ENCODE measurements around the gene THOP1. TPM values are rescaled to one million over a fixed set of nuclear protein-coding genes. Genes with fewer than 3 reads are reported as not detected.

THOP1 gene
- polyA plus RNA-seq, 2 of the 4 experiments (the other 2 are of a cell fraction) = 43.5 to 90.5 TPM

DNA sequence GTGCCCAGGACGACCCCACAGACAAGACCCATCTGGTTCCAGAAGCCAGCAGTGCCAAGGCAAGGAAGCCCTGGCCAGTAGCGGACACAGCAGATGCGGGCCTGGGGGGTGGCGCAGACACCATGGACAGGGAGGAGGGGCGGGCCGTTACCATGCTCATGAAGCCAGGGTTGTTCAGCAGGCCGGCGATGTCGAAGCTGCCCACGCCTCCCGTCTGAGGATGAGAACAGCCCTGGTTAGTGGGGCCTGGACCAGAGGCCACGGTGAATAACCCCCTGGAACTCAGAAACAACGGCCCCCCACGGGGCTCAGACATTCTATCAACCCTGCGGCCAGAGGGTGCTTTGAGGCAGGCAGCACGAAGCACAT lies 24.0 kb upstream of the THOP1 start:
- POLR2A ChIA-PET = no interaction called here
- no peak for TF ChIP-seq RAD21 (conservative IDR thresholded peaks at IDR 0.05 in 1 of 2, IDR thresholded peaks at IDR 0.05 in 1 of 2)
- TF ChIP-seq HOXA7 (CRISPR knock-in tag; IDR thresholded peaks at IDR 0.05) = no peak
- no peak for TF ChIP-seq EHMT2 (IDR thresholded peaks at IDR 0.05; ENCODE audit: low read depth)
- no peak for TF ChIP-seq EHF (CRISPR knock-in tag; IDR thresholded peaks at IDR 0.05)
- no peak for TF ChIP-seq CBX8 (IDR thresholded peaks at IDR 0.05)
- no peak for TF ChIP-seq SMC3 (IDR thresholded peaks at IDR 0.05)
- no peak for TF ChIP-seq FOSL2 (IDR thresholded peaks at IDR 0.05)
- no peak for TF ChIP-seq FOSL2 (CRISPR knock-in tag; IDR thresholded peaks at IDR 0.05)
- TF ChIP-seq MAFK (IDR thresholded peaks at IDR 0.05; ENCODE audit: partially characterized antibody) = no peak
- TF ChIP-seq JUNB (IDR thresholded peaks at IDR 0.05) = no peak
- TF ChIP-seq, protein P1, sequence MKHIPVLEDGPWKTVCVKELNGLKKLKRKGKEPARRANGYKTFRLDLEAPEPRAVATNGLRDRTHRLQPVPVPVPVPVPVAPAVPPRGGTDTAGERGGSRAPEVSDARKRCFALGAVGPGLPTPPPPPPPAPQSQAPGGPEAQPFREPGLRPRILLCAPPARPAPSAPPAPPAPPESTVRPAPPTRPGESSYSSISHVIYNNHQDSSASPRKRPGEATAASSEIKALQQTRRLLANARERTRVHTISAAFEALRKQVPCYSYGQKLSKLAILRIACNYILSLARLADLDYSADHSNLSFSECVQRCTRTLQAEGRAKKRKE (CRISPR knock-in tag; IDR thresholded peaks at IDR 0.05; ENCODE audit: low read depth) = no peak
- no peak for TF ChIP-seq POLR2A (IDR thresholded peaks at IDR 0.05; ENCODE audit: low read length)
- no peak for TF ChIP-seq BHLHE40 (IDR thresholded peaks at IDR 0.05; ENCODE audit: low read depth, low read length)
- no peak for TF ChIP-seq NR3C1 (IDR thresholded peaks at IDR 0.05)
- no peak for TF ChIP-seq SREBF2 (IDR thresholded peaks at IDR 0.05)
- no peak for TF ChIP-seq HMGXB4 (CRISPR knock-in tag; IDR thresholded peaks at IDR 0.05; ENCODE audit: borderline replicate concordance)
- TF ChIP-seq RCOR1 (IDR thresholded peaks at IDR 0.05; ENCODE audit: low read depth, low read length) = no peak
- TF ChIP-seq JUN (IDR thresholded peaks at IDR 0.05) = no peak
- 97% methylated on average over 8 of the region's 16 CpGs for WGBS (ENCODE audit: missing lambda C conversion rate)
- Histone ChIP-seq H3K4me2 (no peak overlapping the region), H3K27ac (no peak overlapping the region), H3K4me1 (no peaks in the 10 kb centered on the region), H3K4me3 (no peak overlapping the region), H3K9me3 (no peaks in the 10 kb centered on the region)
- ATAC-seq = no peak
- CTCF ChIA-PET = no interaction called here
- no peak for FAIRE-seq
- DNase-seq (ENCODE audit: low read depth in 1 of 2, low spot score in 1 of 2) = no peak

GRCh38 chr19:2761876-2762782 lies 23.2 kb upstream of the THOP1 start:
- no peaks in the 10 kb centered on the region for H3K4me1 ChIP-seq
- H3K4me2 ChIP-seq = no peak overlapping the region
- ChIA-PET CTCF (no interaction called here), POLR2A (no interaction called here)
- DNase-seq (ENCODE audit: low read depth in 1 of 2, low spot score in 1 of 2) (no peak), ATAC-seq (no peak), FAIRE-seq (no peak)
- WGBS (ENCODE audit: missing lambda C conversion rate) = 88% methylated on average over 20 of the region's 43 CpGs
- H3K9me3 ChIP-seq = no peaks in the 10 kb centered on the region
- no peak for TF ChIP-seq FOSL2 (IDR thresholded peaks at IDR 0.05)
- no peak for TF ChIP-seq FOSL2 (CRISPR knock-in tag; IDR thresholded peaks at IDR 0.05)
- TF ChIP-seq JUNB (IDR thresholded peaks at IDR 0.05) = no peak
- TF ChIP-seq CHD4 (IDR thresholded peaks at IDR 0.05; ENCODE audit: borderline replicate concordance) = no peak
- TF ChIP-seq KDM1A (IDR thresholded peaks at IDR 0.05; ENCODE audit: low read depth) = no peak
- TF ChIP-seq TP53 (CRISPR knock-in tag; IDR thresholded peaks at IDR 0.05) = no peak
- TF ChIP-seq ZFP36 (IDR thresholded peaks at IDR 0.05; ENCODE audit: borderline replicate concordance, partially characterized antibody) = no peak
- TF ChIP-seq RFX5 (IDR thresholded peaks at IDR 0.05) = no peak
- TF ChIP-seq ESRRA (IDR thresholded peaks at IDR 0.05; ENCODE audit: borderline replicate concordance, low read length) = no peak
- no peak overlapping the region for H3K4me3 ChIP-seq
- H3K27ac ChIP-seq = no peak overlapping the region

All from A549 (cell line).